NCI-H1092 treated with DMSO at 0.1 percent for 48 hours (cell line): ENCODE measurements around the gene ZNF354B.
"Not testable (repeated sequence)": the region's sequence is repeated elsewhere in the genome, so short reads cannot be mapped to it uniquely, and the experiment has no call there.

Experiments
- DNase-seq: peaks from one replicate; lab custom pipeline; 2025; lab: John Stamatoyannopoulos, UW

The ZNF354B gene

DNA sequence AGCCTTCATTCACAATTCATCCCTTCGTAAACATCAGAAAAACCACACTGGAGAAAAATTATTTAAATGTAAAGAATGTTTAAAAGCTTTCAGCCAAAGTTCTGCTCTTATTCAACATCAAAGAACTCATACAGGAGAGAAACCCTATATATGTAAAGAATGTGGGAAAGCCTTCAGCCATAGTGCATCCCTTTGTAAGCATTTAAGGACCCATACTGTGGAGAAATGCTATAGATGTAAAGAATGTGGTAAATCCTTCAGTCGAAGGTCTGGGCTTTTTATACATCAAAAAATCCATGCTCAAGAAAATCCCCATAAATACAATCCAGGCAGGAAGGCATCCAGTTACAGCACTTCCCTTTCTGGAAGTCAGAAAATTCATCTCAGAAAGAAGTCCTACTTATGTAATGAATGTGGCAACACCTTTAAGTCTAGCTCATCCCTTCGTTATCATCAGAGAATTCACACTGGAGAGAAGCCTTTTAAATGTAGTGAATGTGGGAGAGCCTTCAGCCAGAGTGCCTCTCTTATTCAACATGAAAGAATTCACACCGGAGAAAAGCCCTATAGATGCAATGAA is 23.5 kb downstream of the ZNF354B start:
- not testable (repeated sequence) for DNase-seq

DNA sequence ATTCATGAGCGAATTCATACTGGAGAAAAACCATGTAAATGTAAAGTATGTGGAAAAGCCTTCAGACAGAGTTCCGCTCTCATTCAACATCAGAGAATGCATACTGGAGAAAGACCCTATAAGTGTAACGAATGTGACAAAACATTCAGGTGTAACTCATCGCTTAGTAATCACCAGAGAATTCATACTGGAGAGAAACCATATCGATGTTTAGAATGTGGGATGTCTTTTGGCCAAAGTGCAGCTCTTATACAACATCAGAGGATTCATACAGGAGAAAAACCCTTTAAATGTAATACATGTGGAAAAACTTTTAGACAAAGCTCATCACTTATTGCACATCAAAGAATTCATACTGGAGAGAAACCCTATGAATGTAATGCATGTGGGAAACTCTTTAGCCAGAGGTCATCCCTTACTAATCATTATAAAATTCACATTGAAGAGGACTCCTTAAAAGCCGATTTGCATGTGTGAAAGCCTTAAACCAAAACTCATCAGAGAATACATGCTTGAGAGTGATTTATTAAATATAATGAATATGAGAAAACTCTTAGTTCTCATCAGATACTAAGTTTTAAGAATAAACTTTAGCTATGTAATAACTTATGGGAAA is 24.2 kb downstream of the ZNF354B start:
- DNase-seq: no peak

DNA sequence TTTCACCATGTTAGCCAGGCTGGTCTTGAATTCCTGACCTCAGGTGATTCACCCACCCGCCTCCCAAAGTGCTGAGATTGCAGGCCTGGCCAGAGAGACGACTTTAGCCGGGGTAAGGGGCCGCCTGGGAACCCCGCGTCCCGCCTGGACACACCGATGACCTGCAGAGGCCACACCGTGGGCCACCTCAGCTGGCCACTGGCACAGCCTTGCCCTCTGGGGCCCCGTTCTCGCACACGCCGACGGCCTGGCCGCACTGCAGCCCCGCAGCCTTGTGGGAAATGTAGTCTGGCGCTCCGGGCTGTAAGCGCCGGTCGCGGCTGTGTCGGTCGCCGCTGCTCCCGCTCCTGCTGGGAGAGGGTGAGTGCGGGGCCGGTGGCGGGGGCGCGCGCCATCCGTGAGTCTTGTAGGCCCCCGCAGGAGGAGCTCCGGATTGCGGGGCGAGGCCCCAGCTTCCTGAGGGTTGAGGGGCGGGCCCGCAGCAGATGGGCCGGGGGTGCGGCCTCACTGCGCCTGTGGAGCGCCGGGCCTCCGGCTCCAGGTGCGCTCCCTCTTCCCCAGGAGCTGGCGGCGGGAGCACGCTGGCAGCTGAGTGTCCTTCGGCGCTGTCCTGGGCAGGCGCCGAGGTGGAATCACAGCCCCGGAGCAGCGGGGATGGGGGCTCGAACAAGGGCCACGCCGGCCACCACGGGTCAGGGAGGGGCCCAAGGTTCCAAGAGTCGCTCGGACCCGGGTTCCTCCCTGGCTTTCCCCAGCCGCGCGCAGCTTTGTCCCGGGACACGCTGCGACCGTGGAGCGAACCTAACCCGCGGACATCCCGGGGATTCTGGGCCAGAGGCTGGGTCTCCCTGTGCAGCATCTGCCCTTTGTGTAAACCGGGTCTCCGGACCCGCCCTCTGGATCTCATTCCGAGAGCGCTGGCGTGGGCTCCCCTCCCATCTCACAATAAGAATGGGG is 36.1 kb downstream of the ZNF354B start, which contains the start of gene ZFP2:
TSS of gene ZFP2 (plus strand) at position 299 of the 957 bp plus-strand sequence. CDS start 35,401 bp downstream, outside the sequence.
- peak; percentile 42 for DNase-seq

DNA sequence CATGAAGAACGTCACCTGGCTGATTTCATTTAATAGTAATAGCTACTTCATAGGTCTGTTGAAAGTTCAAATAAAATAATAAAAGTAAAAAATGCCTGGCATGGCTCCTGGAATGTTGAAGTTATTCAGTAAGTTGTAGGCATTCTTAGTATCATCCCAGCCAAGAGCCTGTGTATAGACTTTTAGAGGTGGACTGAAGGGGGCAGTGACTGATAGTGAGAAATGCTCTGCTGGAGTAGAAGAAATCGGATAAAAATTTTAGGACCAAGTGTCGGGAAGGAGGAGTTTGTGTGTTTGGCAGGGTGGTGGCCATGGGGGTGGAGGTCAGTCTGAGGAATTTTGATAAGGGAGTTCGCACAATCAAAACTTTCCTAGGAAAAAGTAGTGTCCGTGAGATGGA is 39.5 kb downstream of the ZNF354B start:
- DNase-seq: no peak

DNA sequence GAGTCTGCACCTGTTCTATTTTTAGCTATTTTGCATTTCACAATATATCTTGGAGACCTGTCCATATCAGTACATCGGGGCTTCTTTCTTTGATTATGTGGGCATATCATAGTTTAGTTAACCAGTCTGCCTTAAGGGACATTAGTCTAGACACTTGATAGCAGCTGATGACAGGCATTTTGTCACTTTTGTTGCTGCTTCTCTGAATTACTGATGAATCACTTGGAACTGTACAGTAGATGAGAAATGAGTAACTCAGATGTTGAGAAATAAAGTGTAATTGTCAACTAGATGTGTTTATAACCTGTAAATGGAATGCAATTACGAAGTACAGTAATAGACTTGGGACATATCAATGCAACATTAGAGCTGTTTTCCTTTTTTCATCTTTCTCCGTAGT is 43.1 kb downstream of the ZNF354B start:
- no peak for DNase-seq

DNA sequence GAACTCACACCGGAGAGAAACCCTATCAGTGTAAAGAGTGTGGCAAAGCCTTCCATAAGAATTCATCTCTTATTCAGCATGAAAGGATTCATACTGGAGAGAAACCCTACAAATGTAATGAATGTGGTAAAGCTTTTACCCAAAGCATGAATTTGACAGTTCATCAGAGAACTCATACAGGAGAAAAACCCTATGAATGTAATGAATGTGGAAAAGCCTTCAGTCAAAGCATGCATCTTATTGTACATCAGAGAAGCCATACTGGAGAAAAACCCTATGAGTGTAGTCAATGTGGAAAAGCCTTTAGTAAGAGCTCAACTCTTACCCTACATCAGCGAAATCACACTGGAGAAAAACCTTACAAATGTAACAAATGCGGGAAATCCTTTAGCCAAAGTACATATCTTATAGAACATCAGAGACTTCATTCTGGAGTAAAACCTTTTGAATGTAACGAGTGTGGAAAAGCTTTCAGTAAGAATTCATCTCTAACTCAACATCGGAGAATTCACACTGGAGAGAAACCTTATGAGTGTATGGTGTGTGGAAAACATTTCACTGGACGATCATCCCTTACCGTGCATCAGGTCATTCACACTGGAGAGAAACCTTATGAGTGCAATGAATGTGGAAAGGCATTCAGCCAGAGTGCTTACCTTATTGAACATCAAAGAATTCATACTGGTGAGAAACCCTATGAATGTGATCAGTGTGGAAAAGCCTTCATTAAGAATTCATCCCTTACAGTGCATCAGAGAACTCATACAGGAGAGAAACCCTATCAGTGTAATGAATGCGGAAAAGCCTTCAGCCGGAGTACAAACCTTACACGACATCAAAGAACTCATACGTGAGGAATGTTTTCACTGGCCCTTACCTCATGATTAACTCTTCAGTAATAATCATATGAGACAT is 72.3 kb downstream of the ZNF354B start:
- no peak for DNase-seq
